MCF 10A (cell line): ENCODE measurements around the gene NAA25. TPM values are rescaled to one million over a fixed set of nuclear protein-coding genes. Genes with fewer than 3 reads are reported as not detected.

Experiments
- BruUV-seq: library from RNA; stranded (reverse); fragments of 400-500 nt; replicated peaks from 2 replicates; lab custom pipeline; 2021; lab: Mats Ljungman, UMichigan
- CTCF ChIA-PET: fragments of 300-600 bp; sonication (Branson Sonifier 250); formaldehyde crosslinking; extraction: SDS; loops from one replicate; lab custom pipeline; 2021; ENCODE audit warnings: antibody characterized with exemption, inconsistent platforms; lab: Yijun Ruan, JAX
- POLR2A ChIA-PET: fragments of 300-600, 350-650 bp; sonication (Branson Sonifier 250); formaldehyde crosslinking; extraction: SDS; loops from one replicate; lab custom pipeline; 2020; ENCODE audit warnings: antibody characterized with exemption, inconsistent platforms; lab: Yijun Ruan, JAX
- DNase-seq: peaks from one replicate; pipeline ENCODE4 v3.0.0-alpha.2; 2018; ENCODE audit not compliant: unreplicated experiment
- H3K27ac Mint-ChIP-seq: one replicate; pipeline ENCODE4 v1.8.0; 2022; ENCODE audit warnings: mild to moderate bottlenecking, low read depth, mixed read lengths; ENCODE audit not compliant: unreplicated experiment
- H3K27me3 Mint-ChIP-seq: one replicate; pipeline ENCODE4 v1.8.0; 2022; ENCODE audit warnings: mixed read lengths; ENCODE audit not compliant: insufficient read depth, unreplicated experiment
- H3K36me3 Mint-ChIP-seq: one replicate; pipeline ENCODE4 v1.8.0; 2022; ENCODE audit warnings: mild to moderate bottlenecking, moderate library complexity, mixed read lengths; ENCODE audit not compliant: insufficient read depth, unreplicated experiment
- H3K4me1 Mint-ChIP-seq: one replicate; pipeline ENCODE4 v1.8.0; 2022; ENCODE audit warnings: mixed read lengths; ENCODE audit not compliant: insufficient read depth, unreplicated experiment
- H3K4me3 Mint-ChIP-seq: one replicate; pipeline ENCODE4 v1.8.0; 2022; ENCODE audit warnings: mild to moderate bottlenecking, moderate library complexity, mixed read lengths; ENCODE audit not compliant: unreplicated experiment
- H3K9me3 Mint-ChIP-seq: one replicate; pipeline ENCODE4 v1.8.0; 2022; ENCODE audit warnings: mixed read lengths; ENCODE audit not compliant: unreplicated experiment
- intact Hi-C: fragments of 100-400 bp; cut with micrococcal nuclease; formaldehyde crosslinking; loops from 2 replicates; pipeline ENCODE4 v1.14.1; 2022
- total RNA-seq: library from RNA; stranded (reverse); gene quantifications from 2 replicates; pipeline ENCODE4 v1.2.3, GENCODE V29; 2022
- TF ChIP-seq, protein P1 (sequence below): fragments of 200-600 bp; IDR thresholded peaks from one replicate; pipeline ENCODE4 v1.8.0; 2022; ENCODE audit warnings: antibody characterized with exemption, mild to moderate bottlenecking; ENCODE audit not compliant: unreplicated experiment

NAA25 gene
- total RNA-seq, 1 experiment from 2014 or later: 39.2 TPM

DNA sequence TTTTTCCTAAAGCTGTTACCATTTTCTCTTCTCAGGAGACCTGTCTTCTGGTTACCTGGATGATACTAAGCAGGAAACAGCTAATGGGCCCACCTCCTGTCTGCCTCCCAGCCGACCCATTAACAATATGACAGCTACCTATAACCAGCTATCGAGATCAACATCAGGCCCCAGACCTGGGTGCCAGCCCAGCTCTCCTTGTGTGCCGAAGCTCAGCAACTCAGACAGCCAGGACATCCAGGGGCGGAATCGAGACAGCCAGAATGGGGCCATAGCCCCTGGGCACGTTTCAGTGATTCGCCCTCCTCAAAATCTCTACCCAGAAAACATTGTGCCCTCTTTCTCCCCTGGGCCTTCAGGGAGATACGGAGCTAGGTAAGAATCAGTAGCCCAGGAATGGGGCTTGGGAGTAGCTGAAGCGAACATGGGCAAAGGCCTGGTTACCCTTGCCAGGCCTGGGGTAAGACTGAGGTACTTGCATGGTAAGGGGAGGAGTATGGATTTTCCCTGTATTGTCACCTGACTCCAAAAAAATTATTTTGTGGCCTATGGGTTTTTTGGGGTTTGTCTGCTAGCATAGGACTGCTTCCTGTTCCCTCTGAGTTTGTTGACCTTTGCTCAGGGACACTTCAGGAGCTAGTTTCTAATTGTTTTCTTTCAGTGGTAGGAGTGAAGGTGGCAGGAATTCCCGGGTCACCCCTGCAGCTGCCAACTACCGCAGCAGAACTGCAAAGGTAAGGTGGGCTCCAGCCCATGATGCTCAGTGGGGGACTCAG is 43.4 kb upstream of the NAA25 start:
- H3K9me3 Mint-ChIP-seq: no peaks in the 10 kb centered on the region
- intact Hi-C loops: no loop called here
- TF ChIP-seq, protein P1, sequence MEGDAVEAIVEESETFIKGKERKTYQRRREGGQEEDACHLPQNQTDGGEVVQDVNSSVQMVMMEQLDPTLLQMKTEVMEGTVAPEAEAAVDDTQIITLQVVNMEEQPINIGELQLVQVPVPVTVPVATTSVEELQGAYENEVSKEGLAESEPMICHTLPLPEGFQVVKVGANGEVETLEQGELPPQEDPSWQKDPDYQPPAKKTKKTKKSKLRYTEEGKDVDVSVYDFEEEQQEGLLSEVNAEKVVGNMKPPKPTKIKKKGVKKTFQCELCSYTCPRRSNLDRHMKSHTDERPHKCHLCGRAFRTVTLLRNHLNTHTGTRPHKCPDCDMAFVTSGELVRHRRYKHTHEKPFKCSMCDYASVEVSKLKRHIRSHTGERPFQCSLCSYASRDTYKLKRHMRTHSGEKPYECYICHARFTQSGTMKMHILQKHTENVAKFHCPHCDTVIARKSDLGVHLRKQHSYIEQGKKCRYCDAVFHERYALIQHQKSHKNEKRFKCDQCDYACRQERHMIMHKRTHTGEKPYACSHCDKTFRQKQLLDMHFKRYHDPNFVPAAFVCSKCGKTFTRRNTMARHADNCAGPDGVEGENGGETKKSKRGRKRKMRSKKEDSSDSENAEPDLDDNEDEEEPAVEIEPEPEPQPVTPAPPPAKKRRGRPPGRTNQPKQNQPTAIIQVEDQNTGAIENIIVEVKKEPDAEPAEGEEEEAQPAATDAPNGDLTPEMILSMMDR: no peak
- H3K4me3 Mint-ChIP-seq: no peak overlapping the region
- no peak for DNase-seq
- H3K27ac Mint-ChIP-seq: no peak overlapping the region
- peaks cover 6% of the 10 kb centered on the region for H3K4me1 Mint-ChIP-seq
- no TSS peak for BruUV-seq
- POLR2A ChIA-PET: interaction anchor here (0.9 to 1.6 kb wide), 3 partner anchors 8 to 40 kb away, joined by 3 to 5 read pairs (median 4); partner anchors contain the start of gene TRAFD1
- H3K36me3 Mint-ChIP-seq: peaks cover 78% of the 10 kb centered on the region
- H3K27me3 Mint-ChIP-seq: no peaks in the 10 kb centered on the region
- CTCF ChIA-PET: interaction anchor here (0.9 to 1.3 kb wide), 2 partner anchors 21 to 29 kb away, joined by 4 to 6 read pairs; no protein-coding TSS in a partner anchor

DNA sequence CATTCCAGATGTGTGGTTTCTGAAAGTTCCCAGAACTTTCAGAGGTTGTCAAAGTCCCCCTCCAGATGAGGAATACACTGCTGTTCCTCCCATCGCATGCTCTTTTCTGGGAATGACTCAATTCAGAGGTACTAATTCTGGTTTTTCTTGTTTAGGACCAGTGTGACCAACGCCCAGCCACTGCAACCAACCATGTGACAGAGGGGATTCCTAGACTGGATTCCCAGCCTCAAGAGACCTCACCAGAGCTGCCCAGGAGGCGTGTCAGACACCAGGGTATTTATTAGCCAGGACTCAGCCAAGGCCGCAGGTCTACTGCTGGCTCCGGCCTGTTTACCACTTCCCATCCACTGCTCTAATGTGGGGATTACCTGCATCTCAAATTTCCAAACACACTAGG is 41.0 kb upstream of the NAA25 start:
- CTCF ChIA-PET: no interaction called here
- no TSS peak for BruUV-seq
- H3K4me3 Mint-ChIP-seq: no peak overlapping the region
- intact Hi-C loops: no loop called here
- no peak overlapping the region for H3K27ac Mint-ChIP-seq
- H3K27me3 Mint-ChIP-seq: no peaks in the 10 kb centered on the region
- peaks cover 93% of the 10 kb centered on the region for H3K36me3 Mint-ChIP-seq
- DNase-seq: no peak
- peaks cover 6% of the 10 kb centered on the region for H3K4me1 Mint-ChIP-seq
- TF ChIP-seq, protein P1: no peak
- H3K9me3 Mint-ChIP-seq: no peaks in the 10 kb centered on the region
- POLR2A ChIA-PET: interaction anchor here (0.8 kb wide), 1 partner anchor 25 kb away, joined by 3 read pairs; the partner anchor contains the start of gene TRAFD1

DNA sequence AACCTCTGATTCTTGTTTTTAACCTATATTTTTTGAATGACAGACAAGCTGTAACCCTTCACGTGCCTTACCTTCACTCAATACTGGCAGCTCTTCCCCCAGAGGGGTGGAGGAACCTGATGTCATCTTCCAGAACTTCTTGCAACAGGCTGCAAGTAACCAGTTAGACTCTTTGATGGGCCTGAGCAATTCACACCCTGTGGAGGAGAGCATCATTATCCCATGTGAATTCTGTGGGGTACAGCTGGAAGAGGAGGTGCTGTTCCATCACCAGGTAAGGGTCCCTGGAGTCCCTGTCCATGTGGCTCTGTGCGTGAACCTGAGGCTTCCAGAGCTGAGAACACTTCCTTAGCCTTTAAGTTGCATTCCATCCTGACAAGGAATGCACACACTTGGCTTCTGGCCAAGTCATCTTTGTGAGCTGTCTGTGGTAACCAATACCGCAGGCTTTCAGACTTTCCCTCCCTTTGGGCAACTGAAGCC is 39.5 kb upstream of the NAA25 start:
- H3K27ac Mint-ChIP-seq: no peak overlapping the region

GRCh38 chr12:112146123-112146522 is 37.5 kb upstream of the NAA25 start:
- Mint-ChIP-seq H3K27ac (no peak overlapping the region), H3K4me1 (peaks cover 6% of the 10 kb centered on the region), H3K4me3 (no peak overlapping the region), H3K9me3 (no peaks in the 10 kb centered on the region), H3K27me3 (no peaks in the 10 kb centered on the region), H3K36me3 (peaks cover 97% of the 10 kb centered on the region)
- BruUV-seq: no TSS peak
- POLR2A ChIA-PET: interaction anchor here (0.9 kb wide), 1 partner anchor 20 kb away, joined by 3 read pairs; no protein-coding TSS in a partner anchor
- CTCF ChIA-PET: interaction anchor here (0.5 kb wide), 1 partner anchor 37 kb away, joined by 4 read pairs; no protein-coding TSS in a partner anchor
- intact Hi-C loops: no loop called here
- DNase-seq: no peak
- TF ChIP-seq, protein P1: no peak

More for the DNA sequence above, 39.5 kb upstream of the NAA25 start:
- Mint-ChIP-seq H3K4me1 (peaks cover 6% of the 10 kb centered on the region), H3K36me3 (peaks cover 97% of the 10 kb centered on the region), H3K4me3 (no peak overlapping the region), H3K27me3 (no peaks in the 10 kb centered on the region), H3K9me3 (no peaks in the 10 kb centered on the region)
- DNase-seq: peak; percentile 75
- BruUV-seq: no TSS peak
- ChIA-PET CTCF (no interaction called here), POLR2A (interaction anchor here (0.7 to 1.4 kb wide), 2 partner anchors 23 to 39 kb away, joined by 3 to 7 read pairs; partner anchors contain the start of gene TRAFD1)
- intact Hi-C loops: no loop called here
- TF ChIP-seq, protein P1: no peak
